GM21619 (cell line): ENCODE measurements around the gene RDH11.
"Not testable (repeated sequence)": the region's sequence is repeated elsewhere in the genome, so short reads cannot be mapped to it uniquely, and the experiment has no call there.

ENCODE experiments used
- ATAC-seq: cut with Tn5 transposase; IDR thresholded peaks from one replicate; pipeline ENCODE4 v1.9.1; 2021; ENCODE audit not compliant: unreplicated experiment

Gene RDH11

GRCh38 chr14:67695394-67695949, at the start of gene RDH11:
TSS of gene RDH11 (minus strand) at chr14:67695764. CDS start at chr14:67695703, 61 bp downstream.
- ATAC-seq, result peak; percentile 87

GRCh38 chr14:67744046-67744445, 48.5 kb upstream of the RDH11 start:
- ATAC-seq, result no peak

- ATAC-seq, result no peak
Observed at GRCh38 chr14:67738740-67739504, 43.4 kb upstream of the RDH11 start.

GRCh38 chr14:67736771-67737170, 41.2 kb upstream of the RDH11 start:
- no peak for ATAC-seq

- ATAC-seq, result no peak
Observed at GRCh38 chr14:67735336-67736147, 40.0 kb upstream of the RDH11 start.

- no peak for ATAC-seq
Observed at GRCh38 chr14:67734675-67735074, 39.1 kb upstream of the RDH11 start.

- no peak for ATAC-seq
Observed at GRCh38 chr14:67733616-67734015, 38.1 kb upstream of the RDH11 start.

- ATAC-seq, result no peak
Observed at GRCh38 chr14:67729072-67729885, 33.7 kb upstream of the RDH11 start.

GRCh38 chr14:67728258-67728657, 32.7 kb upstream of the RDH11 start:
- ATAC-seq, result no peak

- ATAC-seq, result no peak
Observed at GRCh38 chr14:67727361-67727760, 31.8 kb upstream of the RDH11 start.

GRCh38 chr14:67725171-67725570, 29.6 kb upstream of the RDH11 start:
- no peak for ATAC-seq

GRCh38 chr14:67722293-67722692, 26.7 kb upstream of the RDH11 start:
- no peak for ATAC-seq

GRCh38 chr14:67721875-67722274, 26.3 kb upstream of the RDH11 start:
- ATAC-seq, result no peak

GRCh38 chr14:67719866-67720265, 24.3 kb upstream of the RDH11 start:
- ATAC-seq, result no peak

GRCh38 chr14:67719385-67719784, 23.8 kb upstream of the RDH11 start:
- ATAC-seq, result not testable (repeated sequence)

GRCh38 chr14:67718265-67718664, 22.7 kb upstream of the RDH11 start:
- ATAC-seq, result no peak

- ATAC-seq, result no peak
Observed at GRCh38 chr14:67717048-67717447, 21.5 kb upstream of the RDH11 start.

- ATAC-seq, result no peak
Observed at GRCh38 chr14:67710209-67710608, 14.6 kb upstream of the RDH11 start.

- ATAC-seq, result not testable (repeated sequence)
Observed at GRCh38 chr14:67709796-67710195, 14.2 kb upstream of the RDH11 start.

- not testable (repeated sequence) for ATAC-seq
Observed at GRCh38 chr14:67709346-67709745, 13.8 kb upstream of the RDH11 start.

- ATAC-seq, result no peak
Observed at GRCh38 chr14:67705211-67705610, 9.6 kb upstream of the RDH11 start.
